HG02981 (cell line): ENCODE measurements around the gene RABL6.
A peak's percentile ranks its signal among the peaks of the same experiment; 100 is the strongest.
"Not testable (repeated sequence)": the region's sequence is repeated elsewhere in the genome, so short reads cannot be mapped to it uniquely, and the experiment has no call there.

Source experiments
- ATAC-seq: cut with Tn5 transposase; IDR thresholded peaks from one replicate; pipeline ENCODE4 v1.9.1; 2021; ENCODE audit warnings: mild to moderate bottlenecking, moderate library complexity; ENCODE audit not compliant: unreplicated experiment

The RABL6 gene

GRCh38 chr9:136775191-136775590 lies 32.6 kb upstream of the RABL6 start:
- no peak for ATAC-seq

GRCh38 chr9:136776947-136777346 lies 30.8 kb upstream of the RABL6 start:
- no peak for ATAC-seq

GRCh38 chr9:136777359-136777758 lies 30.4 kb upstream of the RABL6 start:
- no peak for ATAC-seq

- ATAC-seq: no peak
Measured at GRCh38 chr9:136779808-136780207, 27.9 kb upstream of the RABL6 start.

- no peak for ATAC-seq
Measured at GRCh38 chr9:136782452-136782851, 25.3 kb upstream of the RABL6 start.

GRCh38 chr9:136784249-136784996 lies 23.3 kb upstream of the RABL6 start:
- no peak for ATAC-seq

- ATAC-seq: no peak
Measured at GRCh38 chr9:136784997-136785361, 22.8 kb upstream of the RABL6 start.

- ATAC-seq: not testable (repeated sequence)
Measured at GRCh38 chr9:136785565-136786355, 22.0 kb upstream of the RABL6 start.

GRCh38 chr9:136786451-136786850 lies 21.3 kb upstream of the RABL6 start:
- no peak for ATAC-seq

GRCh38 chr9:136786983-136787382 lies 20.8 kb upstream of the RABL6 start:
- not testable (repeated sequence) for ATAC-seq

- no peak for ATAC-seq
Measured at GRCh38 chr9:136787690-136788400, 19.9 kb upstream of the RABL6 start.

GRCh38 chr9:136788644-136789522 lies 18.9 kb upstream of the RABL6 start:
- ATAC-seq: not testable (repeated sequence)

- no peak for ATAC-seq
Measured at GRCh38 chr9:136789523-136789937, 18.2 kb upstream of the RABL6 start.

- ATAC-seq: peak; percentile 81
Measured at GRCh38 chr9:136790640-136791515, 16.9 kb upstream of the RABL6 start, which contains the start of gene TMEM141. Gene TMEM141 (plus strand): TSS chr9:136791344. CDS start chr9:136791371, 27 bp downstream.

GRCh38 chr9:136791516-136792276 lies 16.1 kb upstream of the RABL6 start:
- no peak for ATAC-seq

GRCh38 chr9:136792321-136793085 lies 15.2 kb upstream of the RABL6 start:
- ATAC-seq: no peak

GRCh38 chr9:136793086-136793946 lies 14.4 kb upstream of the RABL6 start:
- no peak for ATAC-seq
